GM19455 (cell line): ENCODE results near the gene DENND1A.
"Not testable (repeated sequence)": the region's sequence is repeated elsewhere in the genome, so short reads cannot be mapped to it uniquely, and the experiment has no call there.

Source experiments
- ATAC-seq: cut with Tn5 transposase; IDR thresholded peaks from one replicate; pipeline ENCODE4 v1.9.1; 2021; ENCODE audit not compliant: unreplicated experiment

Gene DENND1A

GRCh38 chr9:123402981-123403509 is 526.9 kb downstream of the DENND1A start:
- no peak for ATAC-seq

- no peak for ATAC-seq
These were observed 527.9 kb downstream of the DENND1A start for GRCh38 chr9:123401879-123402513.

- no peak for ATAC-seq
These were observed 528.9 kb downstream of the DENND1A start for GRCh38 chr9:123400926-123401503.

DNA sequence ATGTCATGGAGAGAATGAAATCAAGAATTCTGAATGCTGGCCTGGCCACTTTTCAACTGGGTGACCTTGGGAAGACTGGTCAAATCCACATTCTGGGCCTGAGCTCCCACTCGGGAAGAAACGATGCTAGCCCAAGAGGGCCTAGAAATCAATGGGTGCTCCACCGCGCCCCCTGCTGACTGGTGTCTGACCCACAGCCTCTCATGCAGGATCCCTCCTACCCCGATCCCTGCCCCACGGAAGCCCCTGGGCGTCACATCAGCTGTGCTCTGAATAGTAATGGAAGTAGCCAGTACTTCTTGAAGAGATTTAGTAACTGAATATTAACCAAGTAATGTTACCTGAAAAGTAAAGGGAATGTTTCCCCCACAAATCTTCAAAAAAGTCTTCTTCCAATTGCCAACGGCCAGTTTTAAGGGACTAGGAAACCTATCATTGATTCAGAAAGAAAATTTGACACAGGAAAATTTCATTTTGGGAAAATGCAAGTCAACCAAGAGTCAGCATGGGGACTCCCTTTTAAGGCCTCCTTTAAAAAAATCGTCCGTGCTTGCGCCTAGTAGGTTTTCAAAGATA is 530.0 kb downstream of the DENND1A start:
- no peak for ATAC-seq

- not testable (repeated sequence) for ATAC-seq
These were observed 531.0 kb downstream of the DENND1A start for GRCh38 chr9:123398938-123399337.

DNA sequence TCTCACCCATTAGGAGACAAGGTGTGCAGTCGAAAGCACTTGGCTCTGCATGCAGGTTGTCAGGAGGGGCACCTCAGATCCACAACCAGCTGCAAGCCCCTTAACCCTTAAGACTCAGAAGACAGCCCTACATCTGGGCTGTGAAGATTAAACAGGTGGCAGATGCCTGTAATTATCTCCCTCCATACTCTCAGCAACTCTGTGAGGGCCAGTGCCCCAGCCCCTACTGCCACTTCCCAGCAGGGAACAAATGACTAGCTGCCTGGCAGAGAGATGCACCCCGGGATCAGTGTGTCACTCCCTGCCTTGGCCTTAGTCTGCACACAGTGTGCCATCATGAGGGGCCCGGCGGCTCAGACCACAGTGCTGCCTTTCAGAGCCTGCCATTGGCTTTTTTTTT is 532.0 kb downstream of the DENND1A start:
- no peak for ATAC-seq

- no peak for ATAC-seq
These were observed 534.0 kb downstream of the DENND1A start for GRCh38 chr9:123395689-123396511.

GRCh38 chr9:123395276-123395688 is 534.6 kb downstream of the DENND1A start:
- ATAC-seq: no peak

GRCh38 chr9:123394291-123395235 is 535.4 kb downstream of the DENND1A start:
- ATAC-seq: no peak

DNA sequence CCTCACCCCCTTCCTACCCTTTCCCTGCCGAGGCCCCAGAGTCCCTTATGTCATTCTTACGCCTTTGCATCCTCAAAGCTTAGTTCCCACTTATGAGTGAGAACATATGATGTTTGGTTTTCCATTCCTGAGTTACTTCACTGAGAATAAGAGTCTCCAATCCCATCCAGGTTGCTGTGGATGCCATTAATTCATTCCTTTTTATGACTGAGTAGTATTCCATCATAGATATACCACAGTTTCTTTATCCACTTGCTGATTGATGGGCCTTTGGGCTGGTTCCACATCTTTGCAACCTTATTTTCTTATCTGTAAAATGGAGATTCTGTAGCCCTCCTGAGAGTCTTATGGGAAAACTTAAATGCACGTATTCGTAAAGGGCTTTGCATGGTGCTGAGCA is 537.1 kb downstream of the DENND1A start:
- ATAC-seq: no peak

DNA sequence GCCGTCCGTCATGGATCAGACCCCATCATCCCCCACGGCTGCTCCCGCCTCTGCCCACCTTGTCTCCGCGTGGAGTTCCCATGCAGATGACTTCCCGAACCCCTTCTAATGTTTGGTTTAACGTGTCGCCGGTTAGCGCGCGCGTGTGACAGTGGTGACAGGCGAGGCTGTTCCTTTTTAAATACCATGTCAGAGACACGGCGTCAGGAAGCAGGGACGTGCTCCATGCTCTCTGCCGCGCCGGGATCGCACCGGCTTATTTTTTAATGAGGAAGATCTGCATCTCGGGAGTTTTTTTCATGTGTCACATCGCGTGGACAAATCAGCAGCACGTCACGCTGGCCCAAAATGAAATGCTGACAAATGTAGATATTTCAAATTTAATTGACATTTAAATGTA is 538.0 kb downstream of the DENND1A start:
- no peak for ATAC-seq

DNA sequence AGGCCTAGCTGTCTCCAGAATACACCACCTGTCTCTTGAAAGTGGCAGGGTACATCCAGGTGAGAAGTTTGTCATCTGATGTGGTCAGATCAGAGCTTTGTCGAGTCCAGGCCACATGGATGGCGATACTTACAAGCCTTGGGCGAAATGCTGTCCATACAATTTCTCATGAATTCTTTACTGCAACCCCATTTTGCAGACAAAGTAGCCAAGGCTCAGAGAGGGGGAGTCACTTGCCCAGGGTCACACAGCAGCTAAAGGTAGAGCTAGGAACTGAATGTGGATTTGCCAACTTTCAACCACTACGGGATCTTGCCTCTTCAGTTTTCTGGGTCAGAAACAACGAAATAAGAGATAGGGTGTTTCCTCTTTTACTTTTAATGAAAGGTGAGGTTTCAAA is 538.7 kb downstream of the DENND1A start:
- no peak for ATAC-seq

- ATAC-seq: no peak
These were observed 539.4 kb downstream of the DENND1A start for GRCh38 chr9:123390337-123391135.

- no peak for ATAC-seq
These were observed 540.2 kb downstream of the DENND1A start for GRCh38 chr9:123389698-123390097.

DNA sequence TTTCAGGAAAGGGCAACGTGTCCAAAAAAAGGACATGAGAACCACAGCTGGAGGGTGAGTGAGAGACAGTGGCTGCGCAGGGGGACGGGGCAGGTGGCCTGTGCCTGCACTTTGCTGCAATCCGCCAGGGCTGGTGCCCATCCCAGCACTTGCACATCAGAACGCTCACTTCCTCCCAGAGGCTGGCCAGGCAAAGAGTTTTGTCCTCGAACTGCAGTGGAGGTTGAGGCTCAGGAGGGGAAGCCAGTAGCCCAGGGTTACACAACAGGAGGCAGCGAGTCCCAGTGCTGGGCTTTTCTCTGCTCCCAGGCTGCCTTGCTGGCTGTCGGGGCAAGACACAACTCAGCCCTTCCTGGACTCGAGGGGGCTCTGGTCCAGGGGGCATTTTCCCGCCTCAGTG is 540.9 kb downstream of the DENND1A start:
- ATAC-seq: no peak

- ATAC-seq: no peak
These were observed 542.2 kb downstream of the DENND1A start for GRCh38 chr9:123387686-123388085.

GRCh38 chr9:123383512-123384170 is 546.3 kb downstream of the DENND1A start:
- ATAC-seq: no peak

- ATAC-seq: no peak
These were observed 547.0 kb downstream of the DENND1A start for GRCh38 chr9:123382653-123383511.
